Activated CD4-positive, alpha-beta T cell treated with anti-CD3 and anti-CD28 coated beads, Interleukin-2, amount 10 ng/mL, durations not matched to agents 24 days and 14 days (primary cell): Measurements from ENCODE around the gene ARHGDIG. TPM values are rescaled to one million over a fixed set of nuclear protein-coding genes. Genes with fewer than 3 reads are reported as not detected.
A peak's percentile ranks its signal among the peaks of the same experiment; 100 is the strongest.

Experiments
- DNase-seq: peaks from one replicate; pipeline ENCODE4 v3.0.0; 2022
- H3K27ac Mint-ChIP-seq: one replicate; pipeline ENCODE4 v1.8.0; 2022; ENCODE audit warnings: mild to moderate bottlenecking, mixed read lengths
- H3K27me3 Mint-ChIP-seq: one replicate; pipeline ENCODE4 v1.8.0; 2022; ENCODE audit warnings: mixed read lengths
- H3K36me3 Mint-ChIP-seq: one replicate; pipeline ENCODE4 v1.8.0; 2022; ENCODE audit warnings: low read depth, mild to moderate bottlenecking, mixed read lengths
- H3K4me1 Mint-ChIP-seq: one replicate; pipeline ENCODE4 v1.8.0; 2021; ENCODE audit warnings: mixed read lengths
- H3K4me3 Mint-ChIP-seq: one replicate; pipeline ENCODE4 v1.8.0; 2022; ENCODE audit warnings: mild to moderate bottlenecking, moderate library complexity, mixed read lengths
- H3K9me3 Mint-ChIP-seq: one replicate; pipeline ENCODE4 v1.8.0; 2021; ENCODE audit warnings: mixed read lengths
- intact Hi-C: fragments of 100-400 bp; cut with micrococcal nuclease; formaldehyde crosslinking; loops from one replicate; pipeline ENCODE4 v1.15.1; 2023
- total RNA-seq: library from RNA; stranded (reverse); gene quantifications from 2 replicates; pipeline ENCODE4 v1.2.3, GENCODE V29; 2022

The ARHGDIG gene
- total RNA-seq, 1 donor from 2014 or later = not detected

DNA sequence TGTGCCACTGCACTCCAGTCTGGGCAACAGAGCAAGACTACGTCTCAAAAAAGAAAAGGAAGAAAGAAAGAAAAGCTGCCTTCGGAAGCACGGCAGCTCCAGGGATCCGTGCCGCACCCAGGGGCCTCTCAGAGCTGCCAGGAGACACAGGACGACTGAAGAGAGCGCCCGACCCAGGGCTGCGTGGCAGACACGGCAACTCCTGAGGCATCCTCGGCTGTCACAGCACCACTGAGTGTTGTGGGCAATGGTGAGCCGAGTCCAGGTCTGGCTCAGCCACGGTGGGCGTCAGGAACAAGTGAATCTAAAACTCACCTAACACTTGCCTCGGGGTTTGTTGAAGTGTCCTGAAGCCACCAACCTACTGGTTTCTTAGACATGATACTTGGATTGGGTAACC is 31.3 kb downstream of the ARHGDIG start:
- no peak for DNase-seq
- Mint-ChIP-seq H3K4me1 (peaks cover 7% of the 10 kb centered on the region), H3K27ac (no peak overlapping the region), H3K27me3 (no peaks in the 10 kb centered on the region), H3K4me3 (no peak overlapping the region), H3K36me3 (peaks cover 9% of the 10 kb centered on the region), H3K9me3 (no peaks in the 10 kb centered on the region)
- intact Hi-C loops = no loop called here

DNA sequence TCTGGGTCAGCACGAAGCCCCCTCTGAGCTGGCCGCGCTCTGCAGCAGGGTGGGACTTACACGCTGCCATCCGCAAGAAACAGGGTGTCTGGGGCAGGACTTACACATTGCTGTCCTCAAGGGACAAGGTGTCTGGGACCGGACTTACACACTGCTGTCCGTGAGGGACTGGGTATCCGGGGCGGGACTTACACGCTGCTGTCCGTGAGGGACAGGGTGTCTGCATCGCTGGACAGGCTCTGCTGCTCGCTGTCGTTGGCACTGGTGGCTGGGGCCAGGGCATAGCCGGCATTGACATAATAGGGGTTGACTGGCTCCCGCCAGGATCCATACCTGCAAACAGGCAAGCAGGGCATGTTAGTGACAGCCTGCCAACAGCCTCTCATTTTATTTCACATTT is 34.0 kb downstream of the ARHGDIG start:
- Mint-ChIP-seq H3K4me3 (no peak overlapping the region), H3K27me3 (no peaks in the 10 kb centered on the region), H3K36me3 (peaks cover 13% of the 10 kb centered on the region), H3K9me3 (no peaks in the 10 kb centered on the region), H3K27ac (no peak overlapping the region), H3K4me1 (peaks cover 11% of the 10 kb centered on the region)
- DNase-seq = no peak
- intact Hi-C loops = no loop called here

DNA sequence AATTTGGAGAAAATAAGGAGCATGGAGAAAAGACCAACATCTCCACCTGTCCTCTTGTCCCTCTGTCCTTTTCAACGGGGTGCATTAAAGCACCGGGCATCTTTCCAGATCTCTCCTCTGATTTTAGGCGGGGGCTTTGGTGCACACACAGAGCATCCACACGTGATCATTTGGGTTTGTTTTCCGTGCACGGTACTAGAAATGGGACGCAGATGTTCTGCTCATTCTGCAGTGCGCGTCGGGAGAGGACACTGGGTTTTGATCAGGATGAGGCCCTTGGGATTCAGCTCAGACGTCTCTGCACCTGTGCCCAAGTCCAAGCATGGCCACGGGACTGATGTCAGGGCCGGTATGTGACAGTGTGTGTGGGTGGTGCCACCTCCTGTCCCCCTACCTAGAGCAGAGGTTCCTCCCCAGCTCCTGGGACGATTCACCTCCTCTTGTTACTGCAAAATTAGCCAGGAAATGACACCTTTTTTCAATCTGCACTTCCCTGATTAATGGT is 34.5 kb downstream of the ARHGDIG start:
- Mint-ChIP-seq H3K9me3 (no peaks in the 10 kb centered on the region), H3K4me1 (peaks cover 11% of the 10 kb centered on the region), H3K27ac (no peak overlapping the region), H3K27me3 (no peaks in the 10 kb centered on the region), H3K4me3 (no peak overlapping the region), H3K36me3 (peaks cover 16% of the 10 kb centered on the region)
- intact Hi-C loops = no loop called here
- no peak for DNase-seq

DNA sequence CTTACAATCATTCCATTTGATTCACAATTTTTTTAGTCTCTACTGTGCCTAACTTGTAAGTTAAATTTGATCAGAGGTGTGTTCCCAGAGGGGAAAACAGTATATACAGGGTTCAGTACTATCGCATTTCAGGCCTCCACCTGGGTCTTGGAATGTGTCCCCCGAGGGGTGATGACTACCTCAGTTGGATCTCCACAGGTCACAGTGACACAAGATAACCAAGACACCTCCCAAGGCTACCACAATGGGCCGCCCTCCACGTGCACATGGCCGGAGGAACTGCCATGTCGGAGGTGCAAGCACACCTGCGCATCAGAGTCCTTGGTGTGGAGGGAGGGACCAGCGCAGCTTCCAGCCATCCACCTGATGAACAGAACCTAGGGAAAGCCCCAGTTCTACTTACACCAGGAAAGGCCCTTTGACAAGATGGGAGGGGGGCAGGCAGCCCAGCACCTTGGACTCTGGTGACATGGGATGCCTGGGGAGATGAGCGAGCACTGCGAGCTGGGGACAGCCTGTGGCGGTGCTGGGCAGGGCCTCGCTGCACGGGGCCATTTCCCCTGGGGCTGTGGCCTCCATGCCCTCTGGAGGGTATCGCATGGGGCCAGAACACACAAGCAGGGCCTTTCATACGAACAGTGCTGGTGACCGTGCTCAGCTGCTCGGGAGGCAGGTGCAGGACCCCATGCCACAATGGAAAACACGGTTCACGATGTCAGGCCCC is 36.5 kb downstream of the ARHGDIG start:
- H3K4me1 Mint-ChIP-seq = peaks cover 15% of the 10 kb centered on the region
- DNase-seq = no peak
- peaks cover 17% of the 10 kb centered on the region for H3K36me3 Mint-ChIP-seq
- intact Hi-C loops = no loop called here
- H3K27ac Mint-ChIP-seq = no peak overlapping the region
- no peaks in the 10 kb centered on the region for H3K9me3 Mint-ChIP-seq
- H3K27me3 Mint-ChIP-seq = no peaks in the 10 kb centered on the region
- no peak overlapping the region for H3K4me3 Mint-ChIP-seq

DNA sequence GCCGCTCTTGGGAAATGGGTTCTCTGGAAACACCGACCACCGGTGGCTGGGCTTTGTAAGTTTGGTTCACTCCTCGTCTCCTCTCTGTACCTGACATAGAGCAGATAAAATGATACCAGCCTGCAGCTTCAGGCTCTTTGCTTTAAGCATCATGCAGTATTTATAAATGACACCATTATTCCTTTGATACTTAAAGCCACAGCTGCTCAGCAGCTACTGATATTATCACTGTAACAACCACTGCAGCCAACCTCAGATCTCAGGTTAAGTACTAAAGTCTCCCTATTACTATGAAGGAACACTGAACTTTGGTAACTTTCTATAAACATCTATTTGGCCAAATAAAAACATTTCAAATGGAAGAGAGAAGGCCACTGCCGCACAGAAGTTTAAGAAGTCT is 37.2 kb downstream of the ARHGDIG start:
- Mint-ChIP-seq H3K9me3 (no peaks in the 10 kb centered on the region), H3K4me3 (no peak overlapping the region), H3K4me1 (peaks cover 15% of the 10 kb centered on the region), H3K27ac (no peak overlapping the region), H3K27me3 (no peaks in the 10 kb centered on the region), H3K36me3 (peaks cover 14% of the 10 kb centered on the region)
- no peak for DNase-seq
- intact Hi-C loops = no loop called here

DNA sequence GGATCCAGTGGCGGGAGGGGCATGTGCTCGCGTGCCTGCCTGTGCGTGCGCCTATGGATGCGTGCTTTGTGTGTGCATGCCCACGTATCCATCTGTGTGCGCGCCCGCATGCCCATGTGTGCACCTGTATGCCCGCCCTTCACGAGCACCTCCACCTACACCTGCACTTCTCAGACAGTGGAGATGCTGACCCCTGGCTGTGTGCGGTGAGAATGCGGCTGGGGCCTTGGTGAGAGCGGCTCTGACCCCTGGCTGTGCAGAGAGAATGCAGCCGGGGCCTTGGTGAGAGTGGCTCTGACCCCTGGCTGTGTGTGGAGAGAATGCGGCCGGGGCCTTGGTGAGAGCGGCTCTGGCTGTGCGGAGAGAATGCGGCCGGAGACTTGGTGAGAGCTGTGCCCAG is 38.2 kb downstream of the ARHGDIG start:
- H3K4me1 Mint-ChIP-seq = peaks cover 19% of the 10 kb centered on the region
- H3K27ac Mint-ChIP-seq = no peak overlapping the region
- H3K9me3 Mint-ChIP-seq = no peaks in the 10 kb centered on the region
- peaks cover 11% of the 10 kb centered on the region for H3K36me3 Mint-ChIP-seq
- H3K4me3 Mint-ChIP-seq = no peak overlapping the region
- H3K27me3 Mint-ChIP-seq = no peaks in the 10 kb centered on the region
- DNase-seq = no peak
- intact Hi-C loops = no loop called here

DNA sequence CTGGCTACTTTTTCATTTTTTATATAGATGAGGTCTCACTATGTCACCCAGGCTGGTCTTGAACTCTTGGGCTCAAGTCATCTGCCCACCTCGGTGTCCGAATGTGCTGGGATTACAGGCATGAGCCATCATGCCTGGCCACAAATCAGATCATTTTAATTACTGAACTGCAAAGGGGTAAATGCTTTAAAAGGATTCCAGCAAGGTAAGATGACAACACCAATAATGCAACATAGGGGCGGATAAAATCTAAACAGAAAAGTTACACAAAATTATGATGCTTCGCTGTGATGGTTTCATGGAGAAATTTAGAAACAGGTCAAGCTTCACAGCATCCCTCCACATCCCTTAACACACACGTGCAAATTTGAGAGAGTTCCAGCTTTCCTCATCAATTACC is 39.8 kb downstream of the ARHGDIG start:
- Mint-ChIP-seq H3K36me3 (peaks cover 12% of the 10 kb centered on the region), H3K4me3 (no peak overlapping the region), H3K27me3 (no peaks in the 10 kb centered on the region), H3K4me1 (peaks cover 32% of the 10 kb centered on the region), H3K27ac (no peak overlapping the region), H3K9me3 (no peaks in the 10 kb centered on the region)
- no peak for DNase-seq
- intact Hi-C loops = no loop called here

DNA sequence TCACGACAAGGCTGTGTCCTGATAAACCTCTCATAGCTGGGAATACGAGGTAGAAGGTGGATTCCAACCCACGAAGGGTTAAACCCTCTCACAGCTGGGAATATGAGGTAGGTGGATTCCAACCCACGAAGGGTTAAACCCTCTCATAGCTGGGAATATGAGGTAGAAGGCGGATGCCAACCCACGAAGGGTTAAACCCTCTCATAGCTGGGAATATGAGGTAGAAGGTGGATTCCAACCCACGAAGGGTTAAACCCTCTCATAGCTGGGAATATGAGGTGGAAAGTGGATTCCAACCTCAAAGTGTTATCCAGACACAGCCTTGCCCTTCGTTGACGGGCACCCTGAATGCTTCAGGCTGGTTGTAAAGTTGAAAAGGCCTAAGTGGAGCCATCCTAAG is 41.1 kb downstream of the ARHGDIG start:
- DNase-seq = no peak
- H3K9me3 Mint-ChIP-seq = no peaks in the 10 kb centered on the region
- no peak overlapping the region for H3K27ac Mint-ChIP-seq
- H3K36me3 Mint-ChIP-seq = peaks cover 15% of the 10 kb centered on the region
- peaks cover 36% of the 10 kb centered on the region for H3K4me1 Mint-ChIP-seq
- H3K27me3 Mint-ChIP-seq = no peaks in the 10 kb centered on the region
- intact Hi-C loops = no loop called here
- no peak overlapping the region for H3K4me3 Mint-ChIP-seq

DNA sequence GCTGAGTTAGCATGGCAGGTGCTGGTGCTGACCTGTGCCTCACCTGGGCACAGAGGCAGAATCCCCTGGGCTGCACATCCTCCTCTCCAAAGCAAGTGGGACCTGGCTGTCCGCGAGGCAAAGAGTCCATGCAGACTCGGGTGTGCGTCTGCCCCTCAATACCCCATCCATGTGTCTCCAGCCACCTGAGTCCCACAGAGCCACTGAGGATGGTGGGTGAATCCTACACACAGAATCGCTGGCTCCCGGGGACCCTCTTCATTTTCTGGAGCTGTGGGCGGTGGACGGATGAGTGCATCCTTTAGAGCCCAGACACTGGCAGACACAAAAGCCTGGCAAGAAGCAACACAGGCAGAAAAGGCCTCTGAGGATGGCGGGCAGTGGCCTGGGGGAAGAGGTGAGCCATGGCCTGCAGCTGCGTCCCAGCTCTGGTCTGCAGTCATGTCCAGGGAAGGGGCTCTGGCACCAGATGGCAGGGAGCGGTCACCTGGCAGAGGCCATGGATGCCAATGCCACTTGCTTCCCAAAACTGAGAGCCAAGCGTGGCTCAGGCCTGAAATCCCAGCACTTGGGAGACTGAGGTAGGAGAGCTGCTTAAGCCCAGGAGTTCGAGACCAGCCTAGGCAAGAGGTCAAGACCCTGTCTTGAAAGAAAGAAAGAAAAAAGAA is 42.2 kb downstream of the ARHGDIG start:
- DNase-seq = no peak
- H3K27ac Mint-ChIP-seq = no peak overlapping the region
- peaks cover 40% of the 10 kb centered on the region for H3K4me1 Mint-ChIP-seq
- intact Hi-C loops = no loop called here
- H3K4me3 Mint-ChIP-seq = no peak overlapping the region
- H3K36me3 Mint-ChIP-seq = peaks cover 14% of the 10 kb centered on the region
- no peaks in the 10 kb centered on the region for H3K27me3 Mint-ChIP-seq
- H3K9me3 Mint-ChIP-seq = no peaks in the 10 kb centered on the region

DNA sequence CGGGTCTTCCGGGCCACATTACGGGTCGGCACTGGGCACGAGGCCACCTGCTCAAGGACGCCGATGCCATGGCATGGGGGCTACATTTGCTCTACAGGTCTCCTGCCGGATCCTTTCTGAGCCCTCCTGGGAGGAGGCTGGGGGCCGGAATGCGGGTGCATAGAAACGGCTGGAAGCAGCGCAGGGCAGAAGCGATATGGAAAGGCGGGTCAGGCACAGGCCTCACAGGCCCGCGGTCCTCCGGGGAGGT is 43.7 kb downstream of the ARHGDIG start:
- H3K36me3 Mint-ChIP-seq = peaks cover 9% of the 10 kb centered on the region
- intact Hi-C loops = loop anchor here (2.0 kb wide), 1 partner anchor 27 kb away; no protein-coding TSS in a partner anchor
- H3K27ac Mint-ChIP-seq = no peak overlapping the region
- H3K27me3 Mint-ChIP-seq = no peaks in the 10 kb centered on the region
- peak overlapping the region; percentile 71 for H3K4me3 Mint-ChIP-seq
- no peak for DNase-seq
- H3K4me1 Mint-ChIP-seq = peaks cover 35% of the 10 kb centered on the region
- H3K9me3 Mint-ChIP-seq = no peaks in the 10 kb centered on the region

DNA sequence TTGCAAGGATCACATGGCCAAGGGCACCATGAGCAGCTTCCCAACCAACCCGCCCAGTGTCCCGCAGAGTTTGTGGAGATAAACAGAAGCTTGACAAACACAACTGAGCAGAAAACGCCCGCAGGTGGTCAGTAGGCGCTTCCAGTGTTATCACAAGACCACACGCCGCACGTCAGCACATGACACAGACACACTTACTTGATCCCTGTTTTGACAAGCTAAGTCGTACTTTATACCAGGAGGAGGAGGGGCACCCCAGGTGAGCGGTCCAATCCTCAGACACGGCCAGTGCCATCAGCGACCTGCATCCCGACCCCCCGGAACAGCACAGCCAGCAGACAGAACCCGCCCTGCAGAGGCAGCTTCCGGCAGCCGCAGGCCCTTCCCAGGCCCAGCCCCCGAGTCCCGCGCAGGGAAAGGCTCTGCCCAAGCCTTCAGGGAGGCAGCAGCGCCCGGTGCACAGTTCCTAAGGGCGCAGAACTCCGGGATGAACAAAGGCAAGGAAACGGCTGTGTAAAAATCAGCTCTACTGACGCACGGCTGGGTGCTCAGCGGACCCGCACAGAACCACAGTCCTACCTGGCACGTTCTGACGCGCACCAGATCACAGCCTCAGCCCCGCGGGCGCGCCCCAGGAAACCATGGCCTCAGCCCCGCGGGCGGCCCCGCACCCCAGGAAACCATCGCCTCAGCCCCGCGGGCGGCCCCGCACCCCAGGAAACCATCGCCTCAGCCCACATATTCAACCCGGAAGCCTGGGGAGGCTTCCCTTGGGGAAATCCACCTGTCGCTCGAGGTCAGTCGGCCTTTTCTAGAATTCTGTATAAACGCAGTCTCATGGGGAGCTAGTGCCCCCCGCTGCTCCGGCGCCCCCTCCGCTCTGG is 44.3 kb downstream of the ARHGDIG start:
- H3K27me3 Mint-ChIP-seq = no peaks in the 10 kb centered on the region
- H3K4me1 Mint-ChIP-seq = peaks cover 33% of the 10 kb centered on the region
- intact Hi-C loops = loop anchor here (2.0 kb wide), 1 partner anchor 26 kb away; no protein-coding TSS in a partner anchor
- H3K9me3 Mint-ChIP-seq = no peaks in the 10 kb centered on the region
- peak overlapping the region; percentile 63 for H3K27ac Mint-ChIP-seq
- peak overlapping the region; percentile 71 for H3K4me3 Mint-ChIP-seq
- H3K36me3 Mint-ChIP-seq = peaks cover 7% of the 10 kb centered on the region
- DNase-seq = peak; percentile 92

DNA sequence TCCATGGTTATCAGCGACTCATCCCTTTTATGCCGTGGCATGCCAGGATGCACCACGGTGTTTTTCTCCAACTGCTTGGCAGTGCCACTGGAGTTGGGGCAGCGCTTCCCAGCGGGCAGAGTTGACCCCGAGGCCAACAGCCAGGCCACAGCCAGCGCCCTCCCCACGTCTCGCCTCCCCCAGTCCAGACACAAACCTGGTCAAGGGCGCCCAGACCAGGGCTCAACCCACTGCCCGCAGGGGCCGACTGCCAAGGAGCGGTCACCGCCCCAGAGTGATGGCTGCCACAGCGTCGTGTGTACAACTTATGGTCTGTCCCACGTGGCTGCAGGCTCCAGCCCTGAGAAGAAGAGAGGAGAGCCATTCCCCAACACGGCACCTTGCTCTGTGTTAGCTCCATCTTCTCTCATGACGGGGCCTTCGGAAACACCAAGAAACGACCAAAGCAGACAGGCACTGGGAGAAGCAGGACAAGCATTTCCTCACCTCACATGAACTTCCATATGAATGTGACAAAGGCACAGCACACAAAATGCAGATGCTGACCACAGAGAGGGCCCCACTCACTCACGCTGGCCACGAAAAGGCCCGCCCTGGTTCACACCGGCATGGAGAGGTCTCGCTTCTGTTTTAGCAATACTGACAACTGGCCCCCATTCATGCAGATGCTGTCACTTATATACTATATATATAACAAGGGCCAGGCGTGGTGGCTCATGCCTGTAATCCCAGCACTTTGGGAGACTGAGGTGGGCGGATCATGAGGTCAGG is 45.2 kb downstream of the ARHGDIG start:
- no peak for DNase-seq
- peak overlapping the region; percentile 63 for H3K27ac Mint-ChIP-seq
- H3K4me1 Mint-ChIP-seq = peaks cover 27% of the 10 kb centered on the region
- no peaks in the 10 kb centered on the region for H3K9me3 Mint-ChIP-seq
- H3K27me3 Mint-ChIP-seq = no peaks in the 10 kb centered on the region
- intact Hi-C loops = loop anchor here (2.0 kb wide), 1 partner anchor 25 kb away; no protein-coding TSS in a partner anchor
- peak overlapping the region; percentile 71 for H3K4me3 Mint-ChIP-seq
- peaks cover 7% of the 10 kb centered on the region for H3K36me3 Mint-ChIP-seq

DNA sequence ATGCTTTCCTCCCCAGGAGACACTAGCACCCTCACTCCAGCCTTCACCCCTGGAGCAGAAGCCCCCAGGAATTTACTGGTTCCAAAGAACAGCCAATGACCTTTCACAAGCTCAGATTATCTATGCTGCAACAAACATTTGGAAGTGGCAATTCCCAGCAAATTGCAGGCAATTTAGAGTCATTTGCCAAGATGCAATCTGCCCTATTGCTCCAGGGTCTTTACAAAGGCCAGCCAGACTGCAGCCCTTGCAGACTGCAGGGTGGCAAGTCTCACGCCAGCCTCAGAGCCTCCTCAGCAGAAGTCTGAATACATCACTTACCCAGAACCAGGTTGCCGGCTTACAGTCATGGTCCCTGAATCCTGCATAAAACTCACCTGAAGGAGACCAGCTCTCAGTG is 50.4 kb downstream of the ARHGDIG start:
- Mint-ChIP-seq H3K27me3 (no peaks in the 10 kb centered on the region), H3K36me3 (peaks cover 4% of the 10 kb centered on the region), H3K4me3 (no peak overlapping the region), H3K9me3 (no peaks in the 10 kb centered on the region), H3K4me1 (peaks cover 12% of the 10 kb centered on the region), H3K27ac (no peak overlapping the region)
- DNase-seq = no peak
- intact Hi-C loops = no loop called here
